Stimulated activated memory B cell treated with anti-CD40 and anti-IgM and Interleukin-4, amounts not matched to agents 10 μg/mL and 1 μg/mL and 100 μg/mL, for 72 hours (primary cell): Measurements from ENCODE around the gene FMN1.

Source experiments
- ATAC-seq: fragments of 150-1000 bp; cut with Tn5 transposase; 2 replicates; pipeline ENCODE4 v1.10.0; 2021
- H3K27ac Mint-ChIP-seq: one replicate; pipeline ENCODE4 v1.8.0; 2022; ENCODE audit warnings: mild to moderate bottlenecking, mixed read lengths
- H3K27me3 Mint-ChIP-seq: one replicate; pipeline ENCODE4 v1.8.0; 2022; ENCODE audit warnings: mixed read lengths
- H3K36me3 Mint-ChIP-seq: one replicate; pipeline ENCODE4 v1.8.0; 2022; ENCODE audit warnings: mixed read lengths
- H3K4me1 Mint-ChIP-seq: one replicate; pipeline ENCODE4 v1.8.0; 2022; ENCODE audit warnings: mixed read lengths
- H3K4me3 Mint-ChIP-seq: one replicate; pipeline ENCODE4 v1.8.0; 2022; ENCODE audit warnings: mild to moderate bottlenecking, moderate library complexity, mixed read lengths
- H3K9me3 Mint-ChIP-seq: one replicate; pipeline ENCODE4 v1.8.0; 2022; ENCODE audit warnings: mixed read lengths

FMN1 gene

GRCh38 chr15:32824777-32825176 lies 369.7 kb downstream of the FMN1 start:
- Mint-ChIP-seq H3K4me3 (no peak overlapping the region), H3K27me3 (peaks cover 46% of the 10 kb centered on the region), H3K36me3 (no peaks in the 10 kb centered on the region), H3K9me3 (no peaks in the 10 kb centered on the region), H3K4me1 (peaks cover 11% of the 10 kb centered on the region), H3K27ac (no peak overlapping the region)
- no peak for ATAC-seq

GRCh38 chr15:32823750-32824149 lies 370.8 kb downstream of the FMN1 start:
- no peaks in the 10 kb centered on the region for H3K9me3 Mint-ChIP-seq
- no peak overlapping the region for H3K27ac Mint-ChIP-seq
- ATAC-seq: no peak
- H3K27me3 Mint-ChIP-seq: peaks cover 46% of the 10 kb centered on the region
- peaks cover 11% of the 10 kb centered on the region for H3K4me1 Mint-ChIP-seq
- H3K36me3 Mint-ChIP-seq: no peaks in the 10 kb centered on the region
- H3K4me3 Mint-ChIP-seq: no peak overlapping the region

- ATAC-seq: no peak
- Mint-ChIP-seq H3K4me3 (no peak overlapping the region), H3K9me3 (no peaks in the 10 kb centered on the region), H3K27ac (no peak overlapping the region), H3K27me3 (peaks cover 42% of the 10 kb centered on the region), H3K36me3 (no peaks in the 10 kb centered on the region), H3K4me1 (peaks cover 11% of the 10 kb centered on the region)
Measured at GRCh38 chr15:32822739-32823138, 371.8 kb downstream of the FMN1 start.

- H3K27ac Mint-ChIP-seq: no peak overlapping the region
- no peaks in the 10 kb centered on the region for H3K9me3 Mint-ChIP-seq
- no peaks in the 10 kb centered on the region for H3K36me3 Mint-ChIP-seq
- H3K27me3 Mint-ChIP-seq: peaks cover 33% of the 10 kb centered on the region
- peaks cover 6% of the 10 kb centered on the region for H3K4me1 Mint-ChIP-seq
- H3K4me3 Mint-ChIP-seq: no peak overlapping the region
- no peak for ATAC-seq
Measured at GRCh38 chr15:32819448-32819847, 375.1 kb downstream of the FMN1 start.

GRCh38 chr15:32818758-32819447 lies 375.6 kb downstream of the FMN1 start:
- Mint-ChIP-seq H3K36me3 (no peaks in the 10 kb centered on the region), H3K27me3 (peaks cover 29% of the 10 kb centered on the region)

GRCh38 chr15:32817577-32817976 lies 376.9 kb downstream of the FMN1 start:
- Mint-ChIP-seq H3K4me3 (no peak overlapping the region), H3K27ac (no peak overlapping the region), H3K9me3 (no peaks in the 10 kb centered on the region), H3K27me3 (peaks cover 29% of the 10 kb centered on the region), H3K4me1 (peaks cover 6% of the 10 kb centered on the region), H3K36me3 (no peaks in the 10 kb centered on the region)
- no peak for ATAC-seq

More at GRCh38 chr15:32818758-32819447, 375.6 kb downstream of the FMN1 start:
- Mint-ChIP-seq H3K27ac (no peak overlapping the region), H3K4me1 (peaks cover 6% of the 10 kb centered on the region), H3K4me3 (no peak overlapping the region), H3K9me3 (no peaks in the 10 kb centered on the region)
- ATAC-seq: no peak

- no peak overlapping the region for H3K27ac Mint-ChIP-seq
- no peak for ATAC-seq
- H3K9me3 Mint-ChIP-seq: peaks cover 13% of the 10 kb centered on the region
- H3K36me3 Mint-ChIP-seq: no peaks in the 10 kb centered on the region
- peaks cover 30% of the 10 kb centered on the region for H3K27me3 Mint-ChIP-seq
- H3K4me1 Mint-ChIP-seq: no peaks in the 10 kb centered on the region
- no peak overlapping the region for H3K4me3 Mint-ChIP-seq
Measured at GRCh38 chr15:32807331-32807730, 387.2 kb downstream of the FMN1 start.

- Mint-ChIP-seq H3K27me3 (peaks cover 19% of the 10 kb centered on the region), H3K36me3 (no peaks in the 10 kb centered on the region)
- ATAC-seq: no peak
Measured at GRCh38 chr15:32803631-32804030, 390.9 kb downstream of the FMN1 start.

GRCh38 chr15:32802286-32802936 lies 392.1 kb downstream of the FMN1 start:
- no peak overlapping the region for H3K4me3 Mint-ChIP-seq
- H3K36me3 Mint-ChIP-seq: no peaks in the 10 kb centered on the region
- H3K27me3 Mint-ChIP-seq: peaks cover 19% of the 10 kb centered on the region
- no peak for ATAC-seq
- H3K9me3 Mint-ChIP-seq: peaks cover 13% of the 10 kb centered on the region
- no peak overlapping the region for H3K27ac Mint-ChIP-seq
- H3K4me1 Mint-ChIP-seq: no peaks in the 10 kb centered on the region

More at GRCh38 chr15:32803631-32804030, 390.9 kb downstream of the FMN1 start:
- H3K27ac Mint-ChIP-seq: no peak overlapping the region
- H3K4me3 Mint-ChIP-seq: no peak overlapping the region
- H3K9me3 Mint-ChIP-seq: peaks cover 13% of the 10 kb centered on the region
- no peaks in the 10 kb centered on the region for H3K4me1 Mint-ChIP-seq

GRCh38 chr15:32799936-32800535 lies 394.5 kb downstream of the FMN1 start:
- Mint-ChIP-seq H3K27me3 (peaks cover 9% of the 10 kb centered on the region), H3K36me3 (no peaks in the 10 kb centered on the region), H3K27ac (no peak overlapping the region), H3K4me3 (no peak overlapping the region), H3K9me3 (peaks cover 9% of the 10 kb centered on the region), H3K4me1 (no peaks in the 10 kb centered on the region)
- no peak for ATAC-seq

GRCh38 chr15:32796856-32797255 lies 397.7 kb downstream of the FMN1 start:
- Mint-ChIP-seq H3K4me3 (no peak overlapping the region), H3K9me3 (peaks cover 1% of the 10 kb centered on the region), H3K27me3 (no peaks in the 10 kb centered on the region), H3K4me1 (no peaks in the 10 kb centered on the region), H3K27ac (no peak overlapping the region), H3K36me3 (no peaks in the 10 kb centered on the region)
- no peak for ATAC-seq

GRCh38 chr15:32794973-32795372 lies 399.5 kb downstream of the FMN1 start:
- H3K36me3 Mint-ChIP-seq: no peaks in the 10 kb centered on the region
- no peaks in the 10 kb centered on the region for H3K4me1 Mint-ChIP-seq
- H3K27me3 Mint-ChIP-seq: no peaks in the 10 kb centered on the region
- no peak overlapping the region for H3K4me3 Mint-ChIP-seq
- peaks cover 2% of the 10 kb centered on the region for H3K9me3 Mint-ChIP-seq
- no peak overlapping the region for H3K27ac Mint-ChIP-seq
- ATAC-seq: no peak

- H3K27me3 Mint-ChIP-seq: no peaks in the 10 kb centered on the region
- no peak overlapping the region for H3K4me3 Mint-ChIP-seq
- H3K36me3 Mint-ChIP-seq: no peaks in the 10 kb centered on the region
- no peak for ATAC-seq
- H3K4me1 Mint-ChIP-seq: no peaks in the 10 kb centered on the region
- no peak overlapping the region for H3K27ac Mint-ChIP-seq
- H3K9me3 Mint-ChIP-seq: peaks cover 2% of the 10 kb centered on the region
Measured at GRCh38 chr15:32792436-32792835, 402.1 kb downstream of the FMN1 start.

GRCh38 chr15:32790352-32790999 lies 404.0 kb downstream of the FMN1 start:
- Mint-ChIP-seq H3K27me3 (no peaks in the 10 kb centered on the region), H3K27ac (no peak overlapping the region), H3K9me3 (peaks cover 2% of the 10 kb centered on the region), H3K36me3 (no peaks in the 10 kb centered on the region), H3K4me1 (no peaks in the 10 kb centered on the region), H3K4me3 (no peak overlapping the region)
- no peak for ATAC-seq

GRCh38 chr15:32787949-32788348 lies 406.6 kb downstream of the FMN1 start:
- no peak for ATAC-seq
- H3K4me1 Mint-ChIP-seq: no peaks in the 10 kb centered on the region
- H3K36me3 Mint-ChIP-seq: no peaks in the 10 kb centered on the region
- no peak overlapping the region for H3K27ac Mint-ChIP-seq
- H3K27me3 Mint-ChIP-seq: peaks cover 2% of the 10 kb centered on the region
- H3K4me3 Mint-ChIP-seq: no peak overlapping the region
- peaks cover 2% of the 10 kb centered on the region for H3K9me3 Mint-ChIP-seq
